Measurements from ENCODE around the gene IPO4. TPM values are rescaled to one million over a fixed set of nuclear protein-coding genes. Genes with fewer than 3 reads are reported as not detected.
A peak's percentile ranks its signal among the peaks of the same experiment; 100 is the strongest.

The IPO4 gene
- total RNA-seq, 1 donor from 2014 or later, result 59.3 TPM

GRCh38 chr14:24146453-24146977, 42.1 kb downstream of the IPO4 start, which contains the start of gene PSME2:
Gene PSME2, minus strand, starts transcription at chr14:24146610. Its CDS starts 29 bp downstream, at chr14:24146581.
- H3K36me3 ChIP-seq (ENCODE audit: control insufficient read depth, insufficient read depth, low read length), result peaks cover 7% of the 10 kb centered on the region
- TF ChIP-seq CTCF (IDR thresholded peaks at IDR 0.05; ENCODE audit: insufficient read depth, low read length, poor library complexity, severe bottlenecking), result no peak
- peak within 1 kb of the TSS; percentile 89 for H3K4me3 ChIP-seq (ENCODE audit: low read depth, low read length)
- DNase-seq (ENCODE audit: low read depth), result peak; percentile 92
- H3K27me3 ChIP-seq (ENCODE audit: control insufficient read depth, insufficient read depth, low read length), result no peaks in the 10 kb centered on the region

DNA sequence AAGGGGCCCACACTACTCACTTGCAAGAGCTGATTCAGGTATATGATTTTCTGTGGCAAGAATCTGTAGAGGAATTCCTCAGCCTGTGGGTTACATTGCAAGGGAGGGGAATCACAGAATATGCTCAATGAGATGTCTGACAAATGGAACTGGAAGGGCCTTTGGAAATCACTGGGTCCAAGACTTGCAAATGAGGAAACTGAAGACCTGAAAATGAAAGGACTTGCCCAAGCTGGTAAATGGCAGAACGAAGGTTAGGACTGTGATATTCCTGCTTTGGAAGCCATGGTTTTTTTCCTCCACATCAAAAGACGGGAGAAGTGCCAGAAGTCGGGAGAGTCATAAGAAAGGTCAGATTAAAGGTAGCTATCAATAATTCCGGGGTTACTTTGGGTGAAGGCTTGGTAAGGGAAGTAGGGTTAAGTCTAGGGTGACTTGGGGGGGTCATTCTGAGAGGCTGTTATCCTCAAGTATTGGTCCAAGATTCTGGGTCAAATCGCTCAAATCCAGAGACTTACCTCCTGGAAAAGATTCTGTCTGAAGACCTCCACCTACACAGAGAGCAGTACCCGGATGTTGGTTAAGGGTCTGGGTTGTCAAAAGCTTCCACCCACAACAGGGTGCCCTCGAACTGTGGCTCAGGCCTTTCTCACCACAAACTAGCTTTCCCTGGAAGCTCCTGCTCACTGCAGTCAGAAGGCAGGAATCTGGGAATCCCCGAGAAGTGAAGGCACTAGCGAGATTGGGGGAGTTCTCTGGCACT, 42.7 kb downstream of the IPO4 start:
- peaks cover 4% of the 10 kb centered on the region for H3K36me3 ChIP-seq (ENCODE audit: control insufficient read depth, insufficient read depth, low read length)
- H3K27me3 ChIP-seq (ENCODE audit: control insufficient read depth, insufficient read depth, low read length), result no peaks in the 10 kb centered on the region
- DNase-seq (ENCODE audit: low read depth), result no peak
- H3K4me3 ChIP-seq (ENCODE audit: low read depth, low read length), result peak overlapping the region; percentile 89
- TF ChIP-seq CTCF (IDR thresholded peaks at IDR 0.05; ENCODE audit: insufficient read depth, low read length, poor library complexity, severe bottlenecking), result no peak

- no peak for TF ChIP-seq CTCF (IDR thresholded peaks at IDR 0.05; ENCODE audit: insufficient read depth, low read length, poor library complexity, severe bottlenecking)
- H3K4me3 ChIP-seq (ENCODE audit: low read depth, low read length), result no peak overlapping the region
- peaks cover 2% of the 10 kb centered on the region for H3K36me3 ChIP-seq (ENCODE audit: control insufficient read depth, insufficient read depth, low read length)
- no peaks in the 10 kb centered on the region for H3K27me3 ChIP-seq (ENCODE audit: control insufficient read depth, insufficient read depth, low read length)
- no peak for DNase-seq (ENCODE audit: low read depth)
Observed at GRCh38 chr14:24145219-24145618, 43.4 kb downstream of the IPO4 start.

DNA sequence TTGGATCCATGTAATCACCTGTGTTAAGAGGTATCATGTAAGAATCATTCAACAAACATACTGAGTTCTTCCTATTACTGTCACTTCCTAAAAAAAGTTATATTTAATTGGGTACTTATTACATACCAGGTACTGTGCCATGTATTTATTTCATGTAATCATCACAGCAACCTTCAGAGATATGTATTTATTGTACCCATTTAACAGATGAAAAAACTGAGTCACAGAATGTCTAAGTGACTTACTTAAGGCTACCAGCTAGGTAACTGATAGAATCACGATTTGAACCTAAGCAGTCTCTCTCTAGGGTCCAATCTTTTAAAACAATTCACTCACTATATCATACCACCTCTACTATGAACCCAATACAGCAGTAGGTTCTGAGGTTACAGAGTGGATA, 44.2 kb downstream of the IPO4 start:
- no peaks in the 10 kb centered on the region for H3K27me3 ChIP-seq (ENCODE audit: control insufficient read depth, insufficient read depth, low read length)
- H3K4me3 ChIP-seq (ENCODE audit: low read depth, low read length), result no peak overlapping the region
- H3K36me3 ChIP-seq (ENCODE audit: control insufficient read depth, insufficient read depth, low read length), result no peaks in the 10 kb centered on the region
- DNase-seq (ENCODE audit: low read depth), result no peak
- TF ChIP-seq CTCF (IDR thresholded peaks at IDR 0.05; ENCODE audit: insufficient read depth, low read length, poor library complexity, severe bottlenecking), result no peak

GRCh38 chr14:24143511-24143910, 45.1 kb downstream of the IPO4 start:
- no peak for DNase-seq (ENCODE audit: low read depth)
- Histone ChIP-seq H3K4me3 (ENCODE audit: low read depth, low read length) (no peak overlapping the region), H3K27me3 (ENCODE audit: control insufficient read depth, insufficient read depth, low read length) (no peaks in the 10 kb centered on the region), H3K36me3 (ENCODE audit: control insufficient read depth, insufficient read depth, low read length) (peaks cover 2% of the 10 kb centered on the region)
- no peak for TF ChIP-seq CTCF (IDR thresholded peaks at IDR 0.05; ENCODE audit: insufficient read depth, low read length, poor library complexity, severe bottlenecking)
